DMS114 treated with DMSO at 0.1 percent for 48 hours (cell line): Measurements from ENCODE around the gene NR1H2.

Experiments used
- DNase-seq: peaks from one replicate; lab custom pipeline; 2025; ENCODE audit not compliant: unreplicated experiment; lab: John Stamatoyannopoulos, UW

NR1H2 gene

GRCh38 chr19:50420808-50421207, 44.6 kb downstream of the NR1H2 start:
- DNase-seq: no peak

- no peak for DNase-seq
These were observed 46.4 kb downstream of the NR1H2 start for GRCh38 chr19:50422397-50423278.

GRCh38 chr19:50423279-50424113, 47.2 kb downstream of the NR1H2 start:
- DNase-seq: no peak

- DNase-seq: no peak
These were observed 49.3 kb downstream of the NR1H2 start for GRCh38 chr19:50425581-50425980.

- DNase-seq: no peak
These were observed 51.2 kb downstream of the NR1H2 start for GRCh38 chr19:50427318-50427925.

GRCh38 chr19:50427997-50428425, 51.8 kb downstream of the NR1H2 start:
- DNase-seq: no peak

- DNase-seq: no peak
These were observed 52.7 kb downstream of the NR1H2 start for GRCh38 chr19:50428772-50429463.

GRCh38 chr19:50430888-50431342, 54.7 kb downstream of the NR1H2 start:
- no peak for DNase-seq

- DNase-seq: peak; percentile 40
These were observed 55.3 kb downstream of the NR1H2 start for GRCh38 chr19:50431343-50432220.

- DNase-seq: no peak
These were observed 56.2 kb downstream of the NR1H2 start, which contains the start of gene MYBPC2 for GRCh38 chr19:50432221-50433028. Gene MYBPC2 (plus strand): TSS chr19:50432892. CDS start chr19:50432954, 62 bp downstream.
